Measurements from ENCODE around the gene U2SURP.
A peak's percentile ranks its signal among the peaks of the same experiment; 100 is the strongest.
"Not testable (repeated sequence)": the region's sequence is repeated elsewhere in the genome, so short reads cannot be mapped to it uniquely, and the experiment has no call there.

The U2SURP gene

GRCh38 chr3:143073983-143074382 is 72.6 kb downstream of the U2SURP start:
- DNase-seq: not testable (repeated sequence)

DNA sequence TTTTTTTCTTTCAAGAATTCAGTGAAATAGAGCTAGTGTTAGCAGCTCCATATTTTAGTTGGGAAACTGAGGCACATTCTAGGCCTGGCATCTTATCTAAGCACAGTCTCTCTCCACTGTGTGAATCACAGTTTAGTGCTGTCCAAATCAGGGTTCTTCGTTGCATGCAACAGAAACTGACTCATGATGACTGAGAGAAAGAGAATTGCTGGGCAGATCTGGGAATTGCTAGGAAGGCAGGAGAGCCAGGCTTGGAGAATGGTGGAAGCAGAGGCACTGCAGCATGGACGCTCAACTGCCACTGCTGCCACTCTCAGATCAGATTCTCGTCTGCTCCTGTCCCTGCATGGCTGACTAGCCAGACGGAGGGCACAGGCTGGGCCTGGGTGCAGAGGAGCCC is 77.5 kb downstream of the U2SURP start:
- DNase-seq: no peak

- no peak for DNase-seq
Measured at GRCh38 chr3:143080196-143080595, 78.8 kb downstream of the U2SURP start.

- no peak for DNase-seq
Measured at GRCh38 chr3:143081365-143081764, 80.0 kb downstream of the U2SURP start.

DNA sequence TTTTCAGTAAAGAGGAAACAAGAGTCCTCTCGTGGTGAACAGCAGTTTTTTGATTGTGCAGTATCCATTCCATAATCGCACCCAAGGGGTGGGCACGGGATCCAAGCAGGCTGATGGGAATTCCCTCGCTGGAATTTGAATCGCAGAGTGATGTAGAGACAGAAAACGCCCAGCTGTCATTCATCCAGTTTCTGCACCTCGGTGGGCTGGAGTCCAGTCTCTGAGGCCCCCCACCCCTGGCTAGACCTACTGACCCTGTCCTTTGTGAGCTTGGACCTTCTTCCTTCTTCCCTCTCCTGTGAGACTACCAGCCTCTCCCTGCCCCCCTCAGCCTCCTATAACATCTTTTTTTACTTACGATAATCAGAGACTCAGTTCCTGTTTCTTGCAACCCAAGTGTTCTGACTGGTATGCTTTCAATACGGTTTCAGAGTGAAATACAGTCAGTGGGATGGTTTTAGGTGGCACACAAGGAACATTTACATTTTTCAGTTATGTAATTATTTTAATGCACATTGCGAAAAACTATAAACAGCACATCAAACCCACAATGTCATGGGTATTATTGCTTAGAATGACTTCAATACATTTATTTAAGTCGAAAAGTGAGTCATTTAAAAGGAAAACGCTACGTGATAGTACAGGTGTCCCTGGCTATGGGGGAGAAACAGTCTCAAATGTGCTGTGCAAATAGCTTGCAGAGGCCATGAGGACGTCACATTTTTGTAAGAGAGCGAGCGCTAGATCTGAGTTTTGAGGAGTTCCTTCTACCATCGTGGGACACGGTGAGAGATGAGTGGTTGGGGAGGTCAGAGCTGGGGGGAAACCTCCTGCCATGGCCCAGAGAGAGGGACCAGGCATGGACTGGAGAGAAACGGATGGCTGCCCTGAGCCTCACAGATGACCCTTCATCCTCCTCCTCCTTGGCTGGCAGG is 80.7 kb downstream of the U2SURP start:
- no peak for DNase-seq

GRCh38 chr3:143083781-143084180 is 82.4 kb downstream of the U2SURP start:
- no peak for DNase-seq

DNA sequence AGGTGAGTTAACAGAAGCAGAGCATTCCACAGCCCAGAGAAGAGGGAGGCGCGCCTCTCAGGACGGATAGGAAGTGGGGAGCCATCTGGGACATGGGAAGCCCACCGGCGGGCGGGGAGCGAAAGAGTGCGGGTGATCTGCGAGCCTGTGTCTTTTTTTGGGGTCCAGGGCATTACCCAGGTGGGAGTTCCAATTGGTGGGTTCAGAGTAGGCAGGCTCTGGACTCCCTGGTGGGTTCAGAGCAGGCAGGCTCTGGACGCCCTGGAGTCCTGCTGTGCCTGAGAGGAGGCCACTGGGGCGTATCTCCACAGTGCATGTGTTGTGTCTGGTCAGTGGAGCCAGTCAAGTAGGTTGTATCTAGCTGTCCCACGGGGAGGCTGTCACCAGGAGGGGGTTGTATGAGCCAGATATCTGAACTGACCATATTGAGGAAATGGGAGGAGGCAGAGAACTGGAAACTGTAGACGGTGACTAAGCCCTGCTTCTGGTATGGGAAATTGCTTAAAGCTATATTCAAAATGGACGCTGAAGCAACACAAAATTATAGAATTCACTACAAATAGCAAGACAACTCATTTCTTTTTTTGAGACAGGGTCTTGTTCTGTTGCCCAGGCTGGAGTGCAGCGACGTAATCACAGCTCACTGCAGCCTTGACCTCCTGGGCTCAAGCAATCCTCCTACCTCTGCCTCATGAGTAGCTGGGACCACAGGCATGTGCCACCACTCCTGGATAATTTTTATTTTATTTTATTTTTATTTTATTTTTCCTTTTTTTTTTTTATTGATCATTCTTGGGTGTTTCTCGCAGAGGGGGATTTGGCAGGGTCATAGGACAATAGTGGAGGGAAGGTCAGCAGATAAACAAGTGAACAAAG is 83.7 kb downstream of the U2SURP start:
- no peak for DNase-seq

GRCh38 chr3:143088835-143089234 is 87.5 kb downstream of the U2SURP start:
- no peak for DNase-seq

DNA sequence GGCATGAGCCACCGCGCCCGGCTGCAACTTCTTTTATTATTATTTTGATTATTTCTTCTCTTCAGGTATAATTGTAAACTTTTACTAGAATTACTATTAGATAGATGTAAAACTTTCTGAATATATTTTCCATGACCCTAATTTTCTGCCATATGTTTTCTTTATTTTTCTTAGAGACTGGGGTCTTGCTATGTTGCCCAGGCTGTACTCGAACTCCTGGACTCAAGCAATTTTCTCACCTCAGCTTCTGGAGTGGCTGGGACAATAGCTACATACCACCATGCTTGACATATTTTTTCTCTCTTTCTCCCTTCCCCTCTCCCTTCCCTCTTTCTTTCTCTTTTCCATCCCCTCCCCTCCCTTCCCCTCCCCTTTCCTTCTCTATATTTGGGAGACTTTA is 88.6 kb downstream of the U2SURP start:
- DNase-seq: no peak

GRCh38 chr3:143090486-143090885 is 89.1 kb downstream of the U2SURP start:
- DNase-seq: peak; percentile 52

DNA sequence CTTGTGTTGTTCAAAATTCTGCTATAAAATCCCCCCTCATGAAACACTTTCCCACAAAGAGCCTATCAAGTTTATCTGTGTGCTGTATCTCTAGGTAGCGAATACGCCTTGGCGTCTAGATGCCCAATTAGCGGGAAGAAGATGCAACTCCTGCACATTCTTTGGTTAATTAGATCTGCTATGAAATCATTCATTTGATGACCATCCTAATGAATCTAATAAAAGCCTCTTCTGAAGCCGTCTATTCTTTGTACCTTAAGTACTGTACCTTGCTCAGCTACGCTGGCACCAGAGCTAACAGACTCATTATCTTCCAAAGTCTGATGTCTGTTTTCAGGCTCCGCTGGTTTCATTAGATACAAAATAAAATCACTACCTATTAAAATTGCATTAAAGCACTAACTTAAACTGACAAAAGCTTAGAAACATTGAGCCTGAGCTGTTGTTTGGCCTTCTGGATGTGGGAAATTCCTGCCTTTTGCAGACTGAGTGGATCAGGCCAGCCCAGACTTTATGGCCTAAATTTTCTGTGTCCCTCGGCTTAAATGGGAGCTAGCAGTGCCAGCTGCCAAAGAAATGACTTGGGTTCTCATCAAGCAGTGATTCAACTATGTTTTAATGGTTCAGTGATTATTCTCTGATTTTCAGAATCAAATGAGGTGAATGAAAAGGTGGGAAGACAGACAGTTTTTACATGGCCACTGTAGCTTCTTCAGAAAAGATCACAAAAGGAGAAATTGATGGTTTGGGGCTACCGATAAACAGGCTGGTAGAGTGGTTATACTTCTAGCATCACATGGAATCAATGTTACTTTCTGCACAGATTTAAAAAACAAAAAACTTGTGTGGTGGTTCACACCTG is 89.8 kb downstream of the U2SURP start:
- no peak for DNase-seq

- DNase-seq: no peak
Measured at GRCh38 chr3:143092191-143092590, 90.8 kb downstream of the U2SURP start.

DNA sequence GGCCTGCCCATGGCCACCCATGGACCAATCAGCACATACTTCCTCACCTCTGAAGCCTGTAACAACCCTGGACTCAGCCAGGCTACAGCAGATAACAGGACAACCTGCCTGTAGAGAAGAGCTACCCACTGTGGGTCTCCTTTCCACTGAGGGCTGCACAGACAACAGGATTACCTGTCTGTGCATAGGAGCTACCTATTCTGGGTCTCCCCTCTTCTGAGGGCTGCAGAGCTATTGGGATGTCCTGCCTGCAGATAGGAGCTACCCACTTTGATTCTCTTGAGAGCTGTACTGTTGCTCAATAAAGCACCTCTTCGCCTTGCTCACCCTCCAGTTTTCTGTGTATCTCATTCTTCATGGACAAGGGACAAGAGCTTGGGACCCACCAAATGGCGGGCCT is 94.4 kb downstream of the U2SURP start:
- no peak for DNase-seq

- DNase-seq: no peak
Measured at GRCh38 chr3:143098032-143098764, 96.8 kb downstream of the U2SURP start.

DNA sequence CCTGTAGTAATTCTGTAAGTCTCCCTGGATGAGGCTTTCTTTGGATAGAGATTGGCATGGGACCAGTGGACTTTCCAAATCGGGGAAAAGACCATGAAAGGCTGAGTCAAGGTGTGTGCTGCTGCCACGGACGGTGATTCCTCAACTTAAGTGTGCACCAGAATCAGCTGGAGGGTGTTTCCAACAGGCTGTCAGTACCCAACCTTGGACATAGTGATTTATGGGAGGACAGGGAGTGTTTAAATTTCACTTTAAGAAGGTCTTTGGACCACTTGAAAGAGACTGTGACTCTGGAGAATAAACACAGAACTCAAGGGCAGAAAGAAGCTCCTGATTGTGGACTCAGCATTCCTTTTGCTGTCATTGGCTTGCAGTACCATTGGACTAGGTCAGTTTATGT is 97.8 kb downstream of the U2SURP start:
- DNase-seq: no peak

- DNase-seq: no peak
Measured at GRCh38 chr3:143099690-143100089, 98.3 kb downstream of the U2SURP start.

DNA sequence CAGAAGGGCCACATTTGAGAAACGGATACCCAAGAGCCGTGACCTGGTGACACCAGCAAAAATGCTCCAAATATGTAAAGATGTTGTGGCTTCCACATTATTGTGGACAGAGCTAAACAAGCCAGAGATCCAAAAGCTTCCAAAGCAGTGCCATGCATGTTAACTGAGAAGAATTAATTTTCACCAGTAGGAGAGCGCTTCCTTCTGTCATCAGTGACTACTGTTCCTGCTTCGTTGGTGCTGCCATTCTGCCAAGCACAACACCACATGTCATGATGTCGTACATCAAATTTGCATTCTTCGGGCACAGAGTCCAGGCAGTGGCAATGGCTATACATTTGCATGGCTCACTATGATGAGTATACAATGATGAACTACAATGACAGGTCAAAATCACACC is 99.1 kb downstream of the U2SURP start:
- DNase-seq: no peak

DNA sequence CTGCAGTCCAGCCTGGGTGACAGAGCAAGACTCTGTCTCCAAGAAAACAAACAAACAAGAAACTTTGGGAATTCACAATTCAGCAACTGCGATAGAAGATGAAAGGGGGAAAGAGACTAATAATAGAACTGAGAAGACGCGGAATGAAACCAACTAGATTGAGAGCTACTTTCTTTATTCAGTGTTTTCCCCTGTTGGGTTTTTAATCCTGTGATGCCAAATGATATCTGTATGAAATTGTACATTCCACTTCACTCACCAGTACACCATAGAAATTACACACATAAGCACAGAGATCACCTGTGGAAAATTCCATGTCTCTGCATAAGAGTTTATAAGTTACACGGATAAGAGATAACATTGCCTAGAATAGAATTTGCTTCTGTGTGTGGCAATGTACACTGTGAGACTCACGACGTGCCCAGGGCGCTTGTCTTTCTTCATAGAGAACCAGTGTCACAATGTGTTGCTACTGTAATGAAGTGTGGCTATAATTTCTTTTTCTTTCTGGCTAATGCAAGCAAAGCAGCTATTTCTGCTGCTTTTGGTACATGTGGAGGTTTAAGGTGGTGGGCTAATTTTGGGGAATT is 100.5 kb downstream of the U2SURP start:
- no peak for DNase-seq

DNA sequence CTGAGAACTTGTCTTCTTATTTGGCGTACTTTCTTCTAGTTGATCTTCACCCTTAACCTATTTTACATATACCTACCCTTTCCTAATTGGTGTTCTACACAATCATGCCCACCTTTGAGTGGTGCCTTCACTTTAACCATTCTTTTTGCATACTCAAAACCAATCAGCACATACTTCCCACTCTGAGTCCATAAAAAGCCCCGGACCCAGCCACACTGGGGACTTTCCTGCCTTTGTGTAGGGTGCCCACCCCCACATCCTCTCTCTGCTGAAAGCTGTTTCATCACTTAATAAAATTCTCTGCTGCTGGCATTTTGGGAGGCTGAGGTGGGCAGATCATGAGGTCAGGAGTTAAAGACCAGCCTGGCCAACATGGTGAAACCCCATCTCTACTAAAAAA is 102.3 kb downstream of the U2SURP start:
- no peak for DNase-seq

- no peak for DNase-seq
Measured at GRCh38 chr3:143105170-143105569, 103.8 kb downstream of the U2SURP start.

DNA sequence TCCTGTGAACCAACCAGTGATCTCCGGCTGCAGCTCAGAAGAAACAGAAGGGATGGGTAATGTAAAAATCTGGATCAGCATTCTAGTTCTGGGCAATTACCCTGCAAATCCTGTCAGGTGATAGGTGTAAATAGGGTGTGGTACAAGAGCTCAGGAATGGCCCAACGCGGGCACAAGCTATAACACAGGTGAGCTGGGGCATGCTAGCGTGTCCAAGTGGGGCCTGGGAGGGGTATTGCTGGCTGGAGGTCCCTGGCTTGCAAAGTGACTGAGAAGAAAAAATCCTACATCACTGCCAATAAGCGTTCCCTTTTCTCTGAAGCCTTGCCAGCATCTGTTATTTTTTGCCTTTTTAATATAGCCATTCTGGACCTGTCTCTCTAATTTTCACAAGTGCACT is 108.5 kb downstream of the U2SURP start:
- no peak for DNase-seq
